ENCODE data around the gene TTN. TPM values are rescaled to one million over a fixed set of nuclear protein-coding genes. Genes with fewer than 3 reads are reported as not detected.

Gene TTN
- total RNA-seq, 2 donors from 2014 or later = 6.4 to 6.7 TPM

DNA sequence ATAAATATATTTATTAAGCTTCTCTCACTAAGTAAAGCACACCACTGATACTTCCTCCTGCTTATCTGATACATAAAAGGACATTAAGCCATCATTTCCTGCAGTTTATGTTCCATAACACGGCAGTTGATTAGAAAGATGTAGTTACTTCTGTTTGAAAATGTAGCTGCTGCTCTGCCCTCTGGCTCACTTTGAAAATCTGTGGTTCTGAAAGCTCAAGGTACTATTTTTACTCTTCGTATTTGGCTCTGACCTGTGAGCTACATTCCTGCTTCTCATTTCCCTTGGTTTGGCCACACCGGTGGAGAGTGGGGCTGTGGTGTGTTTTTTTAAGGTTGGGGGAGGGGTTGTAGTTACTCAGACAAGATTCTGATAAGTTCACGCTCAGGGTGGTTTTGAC is 12.8 kb upstream of the TTN start:
- DNase-seq (ENCODE audit: low spot score) = no peak
- intact Hi-C loops (cut with DNase I) = no loop called here

- no peak for DNase-seq (ENCODE audit: low spot score)
- intact Hi-C loops (cut with DNase I) = no loop called here
These were observed 12.1 kb upstream of the TTN start for GRCh38 chr2:178819147-178819875.

- intact Hi-C loops (cut with DNase I) = no loop called here
- no peak for DNase-seq (ENCODE audit: low spot score)
These were observed 4.7 kb upstream of the TTN start for GRCh38 chr2:178811901-178812300.

- DNase-seq (ENCODE audit: low spot score) = no peak
- intact Hi-C loops (cut with DNase I) = no loop called here
These were observed 3.8 kb upstream of the TTN start for GRCh38 chr2:178811045-178811444.

DNA sequence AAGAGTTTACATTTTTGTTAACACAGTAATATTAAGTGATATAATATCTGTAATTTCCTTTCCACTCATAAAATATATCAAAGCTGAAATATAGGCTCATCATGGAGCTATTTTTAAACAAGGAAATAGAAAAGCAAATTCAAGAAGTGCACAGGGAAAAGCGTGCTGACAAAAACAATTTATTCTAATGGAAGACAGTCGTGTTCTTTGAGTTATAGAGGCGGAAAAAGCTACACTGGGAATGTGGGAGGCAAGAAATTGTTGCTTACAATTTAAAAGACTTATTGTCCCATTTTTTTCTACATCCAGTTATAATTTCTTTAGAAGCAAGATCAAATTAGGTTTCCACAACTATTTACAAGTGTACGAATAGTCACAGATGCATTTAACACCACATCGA is 3.2 kb upstream of the TTN start:
- DNase-seq (ENCODE audit: low spot score) = no peak

DNA sequence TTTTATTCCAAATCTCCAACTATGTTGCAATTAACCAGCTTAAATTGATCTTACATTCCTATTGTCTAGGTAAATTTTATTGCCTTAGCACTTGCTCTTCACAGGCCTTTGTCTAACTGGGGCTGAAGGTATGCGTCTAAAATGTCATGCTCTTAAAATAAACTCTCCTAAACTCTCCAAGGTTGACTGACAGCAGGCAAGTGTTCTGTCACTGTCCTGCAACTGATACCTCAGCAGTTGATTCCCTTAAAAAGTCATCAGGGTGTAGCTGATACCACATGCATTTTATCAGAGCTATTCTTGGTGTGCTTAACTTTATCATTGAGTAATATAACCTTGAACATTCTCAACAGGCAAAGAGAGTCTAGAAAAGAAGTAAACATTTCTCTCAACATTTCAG is 680 bp downstream of the TTN start:
- intact Hi-C loops (cut with DNase I) = no loop called here
- no peak for DNase-seq (ENCODE audit: low spot score)

More for the DNA sequence above, 3.2 kb upstream of the TTN start:
- intact Hi-C loops (cut with DNase I) = no loop called here

DNA sequence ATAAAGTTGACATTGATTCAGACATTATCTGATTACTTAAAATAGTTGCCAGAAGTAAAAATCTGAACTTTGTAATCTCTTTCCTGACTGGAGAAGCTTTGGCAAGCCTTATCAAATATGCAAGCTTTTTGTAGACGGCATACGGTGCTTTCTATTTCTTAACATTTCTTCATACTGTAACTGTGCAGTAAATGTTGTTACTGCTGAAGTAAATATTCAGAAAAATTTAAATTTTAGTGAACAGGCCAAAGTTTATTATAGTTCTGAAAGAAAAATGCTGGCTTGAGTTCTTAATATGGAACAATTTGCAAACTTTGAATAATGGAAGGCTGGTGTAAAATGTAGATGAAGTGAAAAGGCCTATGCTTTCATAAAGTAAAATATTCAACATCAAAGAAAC is 1.8 kb downstream of the TTN start:
- intact Hi-C loops (cut with DNase I) = no loop called here

DNA sequence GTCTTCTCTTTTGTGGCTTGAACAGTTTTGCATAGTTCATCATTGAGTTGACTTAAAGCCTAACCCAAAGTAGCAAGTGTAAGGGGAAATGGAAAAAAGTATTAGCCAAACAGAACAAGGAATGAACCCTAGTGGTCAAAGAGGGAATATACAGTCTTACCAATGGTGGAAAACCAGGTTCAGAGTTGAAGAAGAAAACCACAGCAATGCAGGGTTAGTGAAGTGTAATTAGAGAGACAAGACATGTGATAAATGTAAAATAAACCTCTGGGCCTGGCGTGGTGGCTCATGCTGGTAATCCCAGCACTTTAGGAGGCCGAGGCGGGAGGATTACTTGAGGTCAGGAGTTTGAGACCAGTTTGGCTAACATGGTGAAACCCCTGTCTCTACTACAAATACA is 2.4 kb downstream of the TTN start:
- intact Hi-C loops (cut with DNase I) = no loop called here

More for the DNA sequence above, 1.8 kb downstream of the TTN start:
- no peak for DNase-seq (ENCODE audit: low spot score)

GRCh38 chr2:178800510-178800909 is 6.7 kb downstream of the TTN start:
- DNase-seq (ENCODE audit: low spot score) = no peak
- intact Hi-C loops (cut with DNase I) = no loop called here

More for the DNA sequence above, 2.4 kb downstream of the TTN start:
- no peak for DNase-seq (ENCODE audit: low spot score)

- intact Hi-C loops (cut with DNase I) = loop anchor here (5.0 kb wide), 3 partner anchors 113 to 573 kb away; no protein-coding TSS in a partner anchor
- DNase-seq (ENCODE audit: low spot score) = no peak
These were observed 7.9 kb downstream of the TTN start for GRCh38 chr2:178799305-178799704.

DNA sequence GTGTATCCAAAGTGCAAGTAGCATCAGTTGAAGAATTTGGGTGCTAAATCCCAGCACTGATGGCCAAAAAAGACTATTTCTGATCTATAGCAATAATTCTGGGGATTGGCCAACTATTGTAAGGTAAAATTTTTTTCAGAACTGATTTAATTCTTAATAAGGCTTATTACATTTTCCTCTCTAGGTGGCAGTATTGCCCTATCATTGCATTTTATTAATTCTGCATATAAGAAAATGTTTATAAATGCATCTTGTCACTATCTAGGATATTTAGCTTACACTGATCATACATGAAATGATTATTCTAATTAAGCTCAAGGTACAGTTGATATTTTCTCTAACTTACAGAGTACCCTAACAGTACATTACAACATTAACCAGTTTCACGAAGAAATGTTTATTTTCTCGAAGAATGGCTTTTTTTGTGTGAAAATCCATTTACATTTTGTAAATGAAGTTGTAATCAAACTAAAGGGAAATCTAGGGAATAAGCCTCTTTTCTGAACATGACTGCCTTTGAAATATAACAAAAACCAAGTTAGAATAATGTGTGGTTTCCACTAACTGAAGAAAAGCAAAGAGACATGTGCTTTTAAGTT is 11.0 kb downstream of the TTN start:
- intact Hi-C loops (cut with DNase I) = loop anchor here (5.0 kb wide), 3 partner anchors 116 to 576 kb away; no protein-coding TSS in a partner anchor
- no peak for DNase-seq (ENCODE audit: low spot score)

DNA sequence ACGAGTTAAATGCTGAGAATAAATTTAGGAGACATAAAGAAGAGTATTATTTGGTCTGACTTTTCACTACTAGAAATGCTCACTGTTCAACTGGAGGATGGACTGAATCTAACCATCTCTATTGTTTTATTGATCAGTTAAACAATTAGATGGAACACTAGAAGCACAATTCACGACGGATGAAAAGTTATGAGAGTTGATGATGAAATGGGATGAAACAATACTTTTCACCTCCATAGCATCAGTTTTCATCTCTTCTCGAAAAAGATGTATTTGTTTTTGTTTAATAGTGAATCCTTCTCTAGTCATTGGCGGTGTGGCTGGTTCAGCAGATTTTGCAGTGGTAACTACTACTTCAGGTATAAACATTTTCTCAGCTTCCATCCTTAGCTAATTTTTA is 19.3 kb downstream of the TTN start:
- intact Hi-C loops (cut with DNase I) = no loop called here
- no peak for DNase-seq (ENCODE audit: low spot score)

DNA sequence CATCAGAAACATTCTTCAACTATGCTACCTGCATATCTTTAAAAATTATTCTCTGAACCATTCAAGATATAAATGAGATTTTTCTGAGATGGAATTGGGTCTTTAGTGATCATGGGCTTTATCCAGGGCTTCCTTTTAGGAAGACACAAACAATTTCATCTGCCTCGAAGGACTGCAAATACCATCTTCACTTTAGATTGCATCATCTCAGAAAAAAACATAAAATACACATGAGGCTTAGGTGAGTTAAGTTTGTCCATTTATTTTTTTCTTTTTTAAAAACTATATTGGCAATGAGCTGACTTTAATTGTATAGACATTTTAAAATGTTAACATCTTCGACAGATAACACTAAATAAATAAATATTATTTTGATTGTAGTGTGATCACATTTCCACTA is 20.1 kb downstream of the TTN start:
- DNase-seq (ENCODE audit: low spot score) = no peak
- intact Hi-C loops (cut with DNase I) = no loop called here

- intact Hi-C loops (cut with DNase I) = no loop called here
- no peak for DNase-seq (ENCODE audit: low spot score)
These were observed 23.3 kb downstream of the TTN start for GRCh38 chr2:178783889-178784288.

DNA sequence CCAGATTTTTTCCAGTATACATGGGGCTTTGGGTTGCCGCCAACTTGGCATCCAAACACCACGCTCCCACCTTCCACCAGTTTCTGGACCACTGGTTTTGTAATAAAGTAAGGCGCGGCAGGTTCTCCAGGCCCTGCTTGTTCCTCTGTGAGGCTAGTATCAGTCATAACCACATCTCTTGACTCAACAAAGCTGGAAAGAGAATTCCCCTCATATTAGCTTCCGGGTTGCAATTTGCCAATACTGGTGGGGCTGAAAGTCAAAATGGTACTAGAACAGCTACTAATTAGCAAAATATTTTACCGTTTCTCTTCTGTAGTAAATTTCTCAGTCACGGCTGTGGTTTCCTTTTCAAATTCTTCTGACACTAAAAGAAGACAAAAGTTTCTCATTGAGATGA is 25.0 kb downstream of the TTN start:
- no peak for DNase-seq (ENCODE audit: low spot score)
- intact Hi-C loops (cut with DNase I) = no loop called here

DNA sequence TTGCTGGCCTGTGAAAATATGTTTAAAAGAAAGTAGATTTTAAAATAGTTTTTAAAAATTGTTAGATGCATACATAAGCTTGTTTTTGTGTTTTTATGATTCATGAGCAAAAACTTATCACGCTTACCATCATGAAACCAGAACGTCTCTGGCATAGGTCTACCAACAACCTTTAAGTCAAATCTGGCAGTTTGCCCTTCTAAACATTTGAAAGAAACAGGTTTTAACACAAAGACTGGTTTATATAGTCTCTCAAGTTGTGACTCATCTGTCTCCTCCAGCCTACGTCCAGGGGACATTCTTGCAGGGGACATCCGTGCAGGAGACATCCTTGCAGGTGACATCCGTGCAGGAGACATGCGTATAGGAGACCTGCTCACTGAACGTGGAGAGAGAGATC is 29.6 kb downstream of the TTN start:
- DNase-seq (ENCODE audit: low spot score) = no peak
- intact Hi-C loops (cut with DNase I) = no loop called here

- no peak for DNase-seq (ENCODE audit: low spot score)
- intact Hi-C loops (cut with DNase I) = no loop called here
These were observed 30.5 kb downstream of the TTN start for GRCh38 chr2:178776751-178777150.

GRCh38 chr2:178775975-178776374 is 31.2 kb downstream of the TTN start:
- no peak for DNase-seq (ENCODE audit: low spot score)
- intact Hi-C loops (cut with DNase I) = no loop called here

DNA sequence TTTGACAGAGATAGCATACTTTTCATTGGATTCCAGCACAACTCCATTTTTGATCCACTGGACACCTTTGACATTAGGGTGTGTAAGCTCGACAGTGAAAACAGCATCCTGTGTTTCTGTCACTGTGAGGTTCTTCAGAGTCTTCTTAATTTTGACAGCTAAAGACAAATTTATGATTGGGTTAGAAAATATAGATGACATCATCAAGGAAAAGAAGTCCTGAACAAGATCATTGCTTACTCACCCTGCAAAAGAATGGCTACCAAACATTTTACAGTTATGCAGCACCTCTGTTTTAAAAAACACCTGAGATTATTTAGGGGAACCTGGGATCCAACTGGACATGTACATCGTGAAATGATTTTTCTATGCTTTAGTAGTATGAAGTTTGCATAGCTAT is 36.7 kb downstream of the TTN start:
- intact Hi-C loops (cut with DNase I) = loop anchor here in 1 of 2 donors (5.0 kb wide), 2 partner anchors 658 to 1157 kb away; partner anchors contain the start of gene RBM45
- no peak for DNase-seq (ENCODE audit: low spot score)

DNA sequence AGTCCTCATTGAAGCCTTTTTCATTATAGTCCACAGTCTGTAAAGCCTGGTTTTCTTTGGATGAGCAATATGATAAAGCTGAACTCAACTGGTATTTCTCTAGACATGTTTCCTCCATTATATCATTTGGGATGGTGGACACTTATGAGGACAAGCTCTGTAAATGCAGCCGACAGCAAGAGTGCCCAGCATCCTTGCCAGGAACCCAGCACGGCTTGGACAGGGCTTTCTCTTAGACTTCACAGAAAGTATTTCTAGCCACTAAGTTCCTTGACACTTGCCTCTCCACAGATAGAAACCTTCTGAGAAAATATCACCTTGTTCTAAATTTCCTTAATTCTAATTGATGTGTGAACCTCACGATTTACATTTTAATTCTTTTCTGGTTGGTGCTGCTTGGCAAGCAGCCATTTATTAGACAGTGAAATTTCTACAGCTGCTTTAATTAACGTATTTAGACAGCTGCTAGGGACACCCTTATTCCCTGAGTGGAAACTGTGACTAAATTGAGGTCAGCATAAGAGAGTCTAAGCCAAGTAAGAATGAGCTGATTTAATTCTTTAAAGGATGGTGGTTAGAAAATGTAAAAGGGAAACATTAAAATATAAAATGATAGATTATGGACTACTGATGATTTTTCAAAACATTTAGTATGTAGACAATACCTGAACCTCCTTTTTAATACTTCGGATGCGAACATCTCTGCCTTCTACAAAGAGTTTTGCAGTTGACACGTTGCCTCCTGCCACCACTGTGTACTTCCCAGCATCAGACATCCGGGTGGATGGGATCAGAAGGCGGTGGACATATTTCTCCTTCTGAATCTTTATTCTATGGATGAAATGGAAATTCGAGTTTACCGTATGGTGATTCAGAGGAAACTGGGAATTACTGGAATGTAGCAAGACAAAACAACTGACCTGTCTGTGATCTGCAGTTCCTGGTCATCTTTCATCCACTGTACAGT is 39.8 kb downstream of the TTN start:
- no peak for DNase-seq (ENCODE audit: low spot score)
- intact Hi-C loops (cut with DNase I) = no loop called here

All from posterior vena cava (tissue), 2 donors.